Smooth muscle cell of the brain vasculature (primary cell): Measurements from ENCODE around the gene EIF4G2.
"Not testable (repeated sequence)": the region's sequence is repeated elsewhere in the genome, so short reads cannot be mapped to it uniquely, and the experiment has no call there.

Experiments used
- DNase-seq: peaks from one replicate; pipeline ENCODE4 v3.0.0-alpha.2; 2012; ENCODE audit warnings: low read depth, low spot score

Gene EIF4G2

GRCh38 chr11:10808553-10809372 lies at the start of gene EIF4G2:
Gene EIF4G2, minus strand, starts transcription at chr11:10808926.
- DNase-seq = peak; percentile 96

DNA sequence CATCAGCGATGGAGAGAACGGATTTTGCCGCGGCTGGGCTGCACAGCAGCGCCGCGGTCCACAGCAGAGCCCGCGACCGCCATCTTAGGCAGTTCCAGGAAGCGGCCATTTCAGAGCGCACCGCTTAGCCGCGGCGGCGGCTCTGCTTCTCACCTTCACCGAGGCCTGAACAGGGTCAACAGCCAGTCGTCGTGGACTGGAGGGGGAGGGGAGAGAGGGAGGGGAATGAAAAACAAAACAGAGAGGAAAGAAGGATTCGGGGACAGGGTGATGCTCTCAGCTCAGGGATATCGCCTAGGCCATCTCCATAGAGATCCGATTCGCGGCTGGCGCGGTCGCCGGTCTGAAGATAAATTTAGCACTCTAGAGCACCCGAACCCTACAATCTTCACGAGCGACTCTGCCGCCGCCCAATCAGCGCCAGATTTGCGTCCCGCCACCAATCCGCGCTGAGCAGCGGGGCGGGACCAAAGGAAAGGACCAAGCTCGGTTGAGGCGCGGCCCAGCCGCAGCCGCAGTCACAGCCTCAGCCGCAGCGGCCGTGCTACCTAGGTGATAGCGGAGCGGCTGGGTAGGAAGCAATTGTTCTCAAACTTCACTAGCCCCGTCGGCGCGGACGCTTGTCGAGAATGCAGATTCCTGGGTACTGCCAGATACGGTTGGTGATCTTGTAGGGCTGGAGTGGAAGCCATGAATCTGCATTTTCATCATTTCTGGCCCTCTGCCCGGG lies 49.1 kb upstream of the EIF4G2 start, which contains the start of gene ZBED5:
Gene ZBED5 (minus strand): TSS at position 345 of the 730 bp plus-strand sequence. CDS start 3,108 bp downstream, outside the sequence.
- DNase-seq = peak; percentile 95

DNA sequence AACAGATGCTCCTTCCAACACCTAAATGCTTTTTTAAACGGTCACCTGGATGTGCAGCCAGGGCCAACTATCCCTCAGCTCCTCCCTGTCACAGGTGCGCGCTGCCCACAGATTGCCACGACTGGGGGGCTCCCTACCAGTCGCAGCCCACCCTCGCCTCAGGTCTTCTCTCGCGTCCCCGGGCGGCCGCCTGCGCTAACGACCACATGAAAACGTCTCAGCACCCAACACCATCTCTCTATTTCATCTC lies 48.7 kb upstream of the EIF4G2 start:
- no peak for DNase-seq

GRCh38 chr11:10856689-10857458 lies 48.1 kb upstream of the EIF4G2 start:
- no peak for DNase-seq

GRCh38 chr11:10855295-10855694 lies 46.6 kb upstream of the EIF4G2 start:
- DNase-seq = no peak

DNA sequence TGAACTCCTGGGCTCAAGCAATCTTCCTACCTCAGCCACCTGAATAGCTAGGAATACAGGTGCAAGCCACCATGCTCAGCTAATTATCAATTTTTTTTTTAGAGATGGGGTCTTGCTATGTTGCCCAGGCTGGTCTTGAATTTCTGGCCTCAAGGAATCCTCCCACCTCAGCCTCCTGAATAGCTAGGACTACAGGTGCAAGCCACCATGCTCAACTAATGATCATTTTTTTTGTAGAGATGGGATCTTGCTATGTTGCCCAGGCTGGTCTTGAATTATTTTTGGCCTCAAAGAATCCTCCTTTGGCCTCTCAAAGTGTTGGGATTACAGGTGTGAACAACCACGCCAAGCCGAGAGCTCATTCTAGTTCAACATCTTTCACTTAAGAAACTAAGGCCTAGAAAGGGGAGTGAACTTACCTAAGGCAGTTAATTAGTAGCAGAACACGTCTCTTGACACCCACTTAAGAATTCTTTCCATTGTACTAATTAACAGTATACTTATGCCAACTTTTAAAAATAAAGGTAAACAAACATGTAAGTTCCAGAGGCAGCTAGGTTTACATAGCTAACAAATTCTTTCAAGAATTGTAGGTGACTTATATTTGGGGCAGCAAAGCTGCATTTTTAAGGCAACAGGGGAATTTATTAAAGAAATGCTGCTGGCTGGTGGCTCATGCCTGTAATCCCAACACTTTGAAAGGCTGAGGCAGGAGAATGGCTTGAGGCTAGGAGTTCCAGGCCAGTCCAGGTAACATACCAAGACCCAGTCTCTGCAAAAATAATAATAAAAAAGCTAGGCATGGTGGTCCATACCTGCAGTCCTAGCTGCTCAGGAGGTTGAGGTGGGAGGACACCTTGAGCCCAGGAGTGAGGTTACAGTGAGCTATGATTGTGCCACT lies 39.5 kb upstream of the EIF4G2 start:
- DNase-seq = no peak

- no peak for DNase-seq
Measured at GRCh38 chr11:10846660-10847059, 37.9 kb upstream of the EIF4G2 start.

GRCh38 chr11:10845589-10845988 lies 36.9 kb upstream of the EIF4G2 start:
- no peak for DNase-seq

DNA sequence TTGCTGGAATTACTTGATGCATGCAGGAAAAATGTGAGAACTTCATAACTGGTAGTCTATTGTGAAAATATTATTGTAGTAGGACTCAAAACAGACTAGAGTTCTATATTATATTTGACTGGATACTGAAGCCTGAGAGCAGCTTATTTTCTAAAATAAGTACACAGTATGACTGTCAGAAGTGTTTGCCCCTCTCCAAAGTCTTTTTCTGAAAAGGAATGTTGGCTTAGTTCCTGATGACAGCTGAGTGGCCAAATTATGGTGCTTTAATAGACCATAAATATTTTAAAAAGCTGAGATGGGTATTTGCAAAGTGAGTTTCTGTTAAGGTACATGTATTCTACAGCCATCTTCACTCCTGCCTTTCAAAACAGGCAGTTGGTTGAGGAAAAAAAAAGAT lies 36.1 kb upstream of the EIF4G2 start:
- DNase-seq = no peak

DNA sequence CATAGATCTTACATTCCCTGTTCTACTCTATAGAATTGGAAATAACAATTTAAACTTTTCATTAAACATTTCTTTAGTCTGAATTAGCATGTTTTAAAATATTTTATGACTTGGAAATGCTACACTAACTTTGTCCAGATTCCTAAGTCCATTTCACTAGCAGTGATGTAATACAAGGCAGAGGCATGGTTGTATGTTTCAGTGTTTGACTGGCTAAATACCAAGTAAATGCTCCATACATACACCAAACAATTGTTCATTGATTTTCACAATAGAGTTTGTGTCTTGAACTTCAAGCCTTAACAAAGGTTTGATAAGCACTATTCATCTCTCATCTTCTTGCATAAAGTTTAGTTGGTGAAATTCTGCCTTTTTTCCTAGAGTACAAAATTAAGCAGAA lies 35.6 kb upstream of the EIF4G2 start:
- no peak for DNase-seq

- DNase-seq = no peak
Measured at GRCh38 chr11:10838881-10839280, 30.2 kb upstream of the EIF4G2 start.

DNA sequence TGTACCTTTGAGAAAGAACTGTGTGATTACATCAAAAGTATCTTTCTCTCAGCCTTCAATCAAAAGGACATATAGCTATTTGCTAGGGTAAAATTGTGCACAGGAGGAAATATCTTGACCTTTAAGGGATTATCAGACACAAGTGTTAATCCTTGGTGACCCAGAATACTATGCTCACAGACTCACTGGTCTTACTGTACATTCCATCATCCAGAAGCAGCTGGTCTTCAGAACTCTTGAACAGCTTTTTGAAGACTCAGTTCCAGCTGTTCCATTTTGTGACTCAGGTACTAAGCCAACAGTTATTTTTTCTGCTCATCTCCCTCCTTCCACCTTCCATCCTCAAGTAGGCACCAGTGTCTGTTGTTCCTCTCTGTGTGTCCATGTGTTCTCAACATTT lies 29.4 kb upstream of the EIF4G2 start:
- no peak for DNase-seq

DNA sequence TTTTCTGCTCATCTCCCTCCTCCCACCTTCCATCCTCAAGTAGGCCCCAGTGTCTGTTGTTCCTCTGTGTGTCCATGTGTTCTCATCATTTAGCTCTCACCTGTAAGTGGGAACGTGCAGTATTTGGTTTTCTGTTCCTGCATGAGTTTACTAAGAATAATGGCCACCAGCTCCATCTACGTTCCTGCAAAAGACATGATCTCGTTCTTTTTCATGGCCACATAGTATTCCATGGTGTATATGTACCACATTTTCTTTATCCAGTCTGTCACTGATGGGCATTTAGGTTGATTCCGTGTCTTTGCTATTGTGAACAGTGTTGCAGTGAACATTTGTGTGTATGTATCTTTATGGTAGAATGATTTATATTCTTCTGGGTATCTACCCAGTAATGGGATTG lies 28.2 kb upstream of the EIF4G2 start:
- not testable (repeated sequence) for DNase-seq

DNA sequence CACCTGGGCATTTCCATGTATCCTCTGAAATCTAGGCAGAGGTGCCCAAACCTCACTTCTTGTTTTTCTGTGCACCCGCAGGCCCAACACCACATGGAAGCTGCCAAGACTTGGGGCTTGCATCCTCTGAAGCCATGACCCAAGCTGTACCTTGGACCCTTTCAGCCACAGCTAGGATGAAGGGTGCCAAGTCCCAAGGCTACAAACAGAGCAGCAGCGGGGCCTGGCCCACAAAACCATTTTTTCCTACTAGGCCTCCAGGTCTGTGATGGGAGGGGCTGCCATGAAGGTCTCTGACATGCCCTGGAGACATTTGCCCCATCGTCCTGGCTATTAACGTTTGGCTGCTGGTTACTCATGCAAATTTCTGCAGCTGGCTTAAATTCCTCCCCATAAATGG lies 20.4 kb upstream of the EIF4G2 start:
- no peak for DNase-seq

GRCh38 chr11:10828402-10828801 lies 19.7 kb upstream of the EIF4G2 start:
- no peak for DNase-seq

DNA sequence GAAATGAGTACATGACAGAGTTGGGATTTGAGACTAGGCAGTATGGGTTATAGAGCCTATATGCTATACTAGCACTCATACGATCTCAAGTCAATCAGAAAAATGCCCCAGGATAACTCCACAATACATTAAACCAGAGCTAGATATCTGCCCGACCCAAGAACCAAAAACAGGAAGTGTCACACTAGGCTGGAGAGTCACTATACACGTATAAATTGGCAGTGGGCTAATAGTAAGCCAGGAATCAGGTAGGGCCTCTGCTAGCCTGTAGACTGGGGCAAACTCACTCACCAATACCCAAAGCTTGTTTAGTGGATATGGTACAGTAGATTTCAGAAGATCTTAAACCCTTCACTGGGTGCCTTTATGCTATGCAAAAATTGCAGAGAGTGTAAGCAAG lies 16.2 kb upstream of the EIF4G2 start:
- no peak for DNase-seq

GRCh38 chr11:10823152-10823579 lies 14.4 kb upstream of the EIF4G2 start:
- DNase-seq = no peak

- not testable (repeated sequence) for DNase-seq
Measured at GRCh38 chr11:10822491-10822890, 13.8 kb upstream of the EIF4G2 start.

DNA sequence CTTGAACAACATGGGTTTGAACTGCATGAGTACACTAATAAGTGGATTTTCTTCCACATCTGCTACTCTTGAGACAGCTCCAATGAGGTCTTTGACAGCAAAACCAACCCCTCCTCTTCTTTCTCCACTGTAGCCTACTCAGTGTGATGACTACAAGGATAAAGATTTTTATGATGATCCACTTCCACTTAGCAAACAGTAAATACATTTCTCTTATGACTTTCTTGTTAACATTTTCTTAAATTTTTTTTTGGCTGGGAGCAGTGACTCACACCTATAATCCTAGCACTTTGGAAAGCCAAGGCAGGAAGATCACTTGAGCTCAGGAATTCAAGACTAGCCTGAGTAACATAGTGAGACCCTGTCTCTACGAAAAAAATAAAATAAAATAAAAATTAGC lies 9.9 kb upstream of the EIF4G2 start:
- DNase-seq = no peak

DNA sequence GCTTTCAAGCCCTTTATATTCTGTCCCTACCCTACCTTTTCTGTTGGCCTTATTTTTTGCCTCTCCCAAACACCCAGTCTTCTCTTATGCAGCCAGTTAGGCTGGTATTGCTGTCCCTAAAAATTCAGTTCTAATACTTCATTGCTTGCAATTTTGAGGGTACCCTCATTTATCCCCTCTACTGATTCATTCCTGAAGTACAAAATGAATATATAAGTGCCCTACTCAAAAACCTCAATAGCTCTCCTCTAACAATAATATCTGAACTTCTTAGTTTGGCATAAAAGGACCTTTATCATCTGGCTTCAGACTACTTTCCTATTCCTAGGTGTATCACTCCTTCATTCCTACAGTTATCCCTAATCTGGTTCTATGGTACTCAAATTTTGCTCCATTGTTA lies 5.2 kb upstream of the EIF4G2 start:
- no peak for DNase-seq

- peak; percentile 29 for DNase-seq
Measured at GRCh38 chr11:10809373-10810160, 841 bp upstream of the EIF4G2 start.
